ENCODE data around the gene SCMH1.

DNA sequence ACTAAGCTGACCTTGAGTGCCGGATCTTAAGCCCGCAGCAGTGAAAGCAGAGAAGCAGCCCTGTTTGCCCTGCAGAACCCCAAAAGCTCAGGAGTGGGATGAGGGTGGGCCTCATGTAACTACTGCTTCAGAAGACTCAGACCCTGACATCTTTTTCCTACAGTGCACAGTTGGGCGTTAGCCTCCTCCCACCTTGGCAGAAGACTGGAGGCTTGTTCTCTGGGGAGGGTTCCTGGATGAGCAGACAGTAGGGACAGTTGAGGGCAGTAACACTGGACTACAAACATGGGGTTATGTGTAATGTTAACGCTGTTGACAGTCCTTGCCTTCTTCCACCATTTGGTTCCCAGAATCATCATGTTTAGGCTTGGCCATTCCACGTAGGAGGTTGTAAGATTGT lies 253.0 kb downstream of the SCMH1 start:
- no peak for TF ChIP-seq CTCF (IDR thresholded peaks at IDR 0.05; ENCODE audit: low read depth, low read length)
- no peak for TF ChIP-seq EZH2phosphoT487 (IDR thresholded peaks at IDR 0.05; ENCODE audit: low read depth)

All from OCI-LY3 (cell line).